Left renal cortex interstitium (tissue), 4 donors: ENCODE data around the gene RALGPS1. TPM values are rescaled to one million over a fixed set of nuclear protein-coding genes. Genes with fewer than 3 reads are reported as not detected.

ENCODE experiments used
- DNase-seq, 4 donors: peaks; one replicate each; pipeline ENCODE4 v3.0.0-alpha.2; 2013; ENCODE audit warnings: low read depth in 4 of 4, low spot score in 2 of 4, missing footprints in 1 of 4
- polyA plus RNA-seq, 4 donors: library from polyadenylated mRNA; unstranded; fragments of 120-200 nt; gene quantifications; one replicate each; pipeline ENCODE4 v1.2.1, GENCODE V29; 2013; ENCODE audit not compliant: insufficient read length in 4 of 4

Gene RALGPS1
- polyA plus RNA-seq, 4 donors, result 18.8 to 30.8 (median 25.2) TPM

- no peak for DNase-seq
Measured at GRCh38 chr9:126952205-126952977, 37.8 kb downstream of the RALGPS1 start.

GRCh38 chr9:126953041-126953809 is 38.6 kb downstream of the RALGPS1 start:
- DNase-seq, result no peak

GRCh38 chr9:126955811-126956210 is 41.2 kb downstream of the RALGPS1 start:
- DNase-seq, result no peak

GRCh38 chr9:126956917-126957686 is 42.5 kb downstream of the RALGPS1 start:
- DNase-seq, result no peak

GRCh38 chr9:126957687-126958053 is 43.1 kb downstream of the RALGPS1 start:
- no peak for DNase-seq

- no peak for DNase-seq
Measured at GRCh38 chr9:126959336-126959735, 44.8 kb downstream of the RALGPS1 start.

GRCh38 chr9:126959917-126960316 is 45.3 kb downstream of the RALGPS1 start:
- DNase-seq, result no peak

GRCh38 chr9:126962336-126962735 is 47.8 kb downstream of the RALGPS1 start:
- no peak for DNase-seq

GRCh38 chr9:126965077-126965476 is 50.5 kb downstream of the RALGPS1 start:
- DNase-seq, result no peak

GRCh38 chr9:126965541-126966428 is 51.2 kb downstream of the RALGPS1 start:
- no peak for DNase-seq

- no peak for DNase-seq
Measured at GRCh38 chr9:126971261-126971660, 56.7 kb downstream of the RALGPS1 start.

- DNase-seq, result no peak
Measured at GRCh38 chr9:126973651-126974529, 59.3 kb downstream of the RALGPS1 start.

GRCh38 chr9:126974594-126974993 is 60.0 kb downstream of the RALGPS1 start:
- DNase-seq, result peak in 1 of 4 donors; percentile 27

GRCh38 chr9:126975327-126976220 is 61.0 kb downstream of the RALGPS1 start:
- no peak for DNase-seq

GRCh38 chr9:126979461-126979860 is 64.9 kb downstream of the RALGPS1 start:
- DNase-seq, result no peak

- no peak for DNase-seq
Measured at GRCh38 chr9:126980231-126980630, 65.6 kb downstream of the RALGPS1 start.

GRCh38 chr9:126981218-126981617 is 66.6 kb downstream of the RALGPS1 start:
- DNase-seq, result no peak
